Measurements from ENCODE around the gene C1QTNF1.
"Not testable (repeated sequence)": the region's sequence is repeated elsewhere in the genome, so short reads cannot be mapped to it uniquely, and the experiment has no call there.

C1QTNF1 gene

GRCh38 chr17:79024901-79025737, 1.1 kb downstream of the C1QTNF1 start:
- DNase-seq (ENCODE audit: low read depth), result no peak

GRCh38 chr17:79026376-79027273, 2.7 kb downstream of the C1QTNF1 start:
- DNase-seq (ENCODE audit: low read depth), result no peak

DNA sequence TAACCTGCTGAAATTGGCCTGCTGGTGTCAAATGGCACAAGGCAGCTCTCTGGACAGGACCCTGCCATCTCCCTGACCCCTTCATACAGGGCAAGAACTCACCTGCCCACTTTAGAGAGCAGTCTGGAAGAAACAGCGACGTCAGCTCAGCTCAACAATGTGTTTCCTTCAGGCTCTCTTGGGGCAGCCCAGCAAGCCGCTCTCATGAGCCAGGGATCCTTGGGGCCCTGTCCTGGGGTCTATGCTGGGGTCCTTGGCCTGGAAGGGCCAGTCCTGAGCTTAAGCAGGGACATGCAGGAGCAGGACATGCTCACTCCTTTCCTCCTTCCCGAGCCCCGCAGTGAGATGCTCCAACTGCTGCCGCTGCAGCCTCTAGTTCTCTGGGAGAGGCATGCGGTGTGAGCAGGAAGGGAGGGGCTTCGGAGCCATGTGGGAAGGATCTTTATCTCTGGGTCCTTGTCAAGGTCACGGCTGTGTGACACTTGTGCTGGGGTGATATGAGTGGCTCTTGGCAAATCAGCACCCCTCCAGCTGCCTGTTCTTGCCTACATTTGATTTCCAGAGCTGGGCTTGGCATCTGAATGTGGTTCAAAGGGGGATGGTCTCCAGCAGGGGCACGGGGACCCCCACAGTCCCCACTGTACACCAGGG, 3.4 kb downstream of the C1QTNF1 start:
- no peak for DNase-seq (ENCODE audit: low read depth)

- no peak for DNase-seq (ENCODE audit: low read depth)
Measured at GRCh38 chr17:79027925-79028491, 4.0 kb downstream of the C1QTNF1 start.

DNA sequence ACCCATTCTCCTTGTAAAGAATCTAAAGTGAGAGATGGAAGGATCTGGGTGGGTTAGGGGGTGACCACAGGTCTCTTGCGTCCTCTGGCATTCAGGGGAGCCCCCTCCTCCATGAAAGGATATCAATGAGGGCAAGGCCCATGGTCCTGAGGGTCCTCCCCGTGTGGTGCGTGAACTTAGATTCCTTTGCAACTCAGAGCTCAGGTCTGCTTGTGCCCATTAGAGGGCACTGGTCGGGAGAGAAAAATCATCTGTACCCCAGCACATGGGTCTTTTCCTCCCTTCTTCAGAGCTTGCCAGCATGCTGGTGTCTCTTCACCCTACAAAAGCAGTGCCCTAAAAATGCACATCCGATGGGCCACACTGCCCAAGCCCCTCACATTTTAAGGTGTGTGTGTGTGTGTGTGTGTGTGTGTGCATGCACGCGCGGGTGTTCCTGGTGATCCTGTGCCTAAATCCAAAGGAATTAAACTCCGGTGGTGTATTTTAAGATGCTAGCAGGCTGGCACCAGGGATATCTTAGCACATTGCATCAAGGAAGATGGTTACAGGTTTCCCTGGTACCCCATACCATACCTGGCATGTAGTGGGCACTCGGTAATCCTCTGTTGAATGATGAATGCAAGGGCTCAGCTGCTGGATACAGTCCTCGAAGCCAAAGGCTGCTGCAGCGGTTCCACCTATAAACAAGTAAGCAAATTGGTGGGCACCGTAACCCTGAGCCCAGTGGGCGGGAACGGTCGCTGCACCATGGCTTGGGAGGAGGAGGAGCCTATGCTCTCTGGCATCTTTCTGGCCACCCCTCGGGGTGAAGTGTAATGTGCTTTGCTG, 4.7 kb downstream of the C1QTNF1 start:
- no peak for DNase-seq (ENCODE audit: low read depth)

GRCh38 chr17:79029327-79030009, 5.5 kb downstream of the C1QTNF1 start:
- DNase-seq (ENCODE audit: low read depth), result no peak

GRCh38 chr17:79030636-79031035, 6.7 kb downstream of the C1QTNF1 start:
- DNase-seq (ENCODE audit: low read depth), result not testable (repeated sequence)

DNA sequence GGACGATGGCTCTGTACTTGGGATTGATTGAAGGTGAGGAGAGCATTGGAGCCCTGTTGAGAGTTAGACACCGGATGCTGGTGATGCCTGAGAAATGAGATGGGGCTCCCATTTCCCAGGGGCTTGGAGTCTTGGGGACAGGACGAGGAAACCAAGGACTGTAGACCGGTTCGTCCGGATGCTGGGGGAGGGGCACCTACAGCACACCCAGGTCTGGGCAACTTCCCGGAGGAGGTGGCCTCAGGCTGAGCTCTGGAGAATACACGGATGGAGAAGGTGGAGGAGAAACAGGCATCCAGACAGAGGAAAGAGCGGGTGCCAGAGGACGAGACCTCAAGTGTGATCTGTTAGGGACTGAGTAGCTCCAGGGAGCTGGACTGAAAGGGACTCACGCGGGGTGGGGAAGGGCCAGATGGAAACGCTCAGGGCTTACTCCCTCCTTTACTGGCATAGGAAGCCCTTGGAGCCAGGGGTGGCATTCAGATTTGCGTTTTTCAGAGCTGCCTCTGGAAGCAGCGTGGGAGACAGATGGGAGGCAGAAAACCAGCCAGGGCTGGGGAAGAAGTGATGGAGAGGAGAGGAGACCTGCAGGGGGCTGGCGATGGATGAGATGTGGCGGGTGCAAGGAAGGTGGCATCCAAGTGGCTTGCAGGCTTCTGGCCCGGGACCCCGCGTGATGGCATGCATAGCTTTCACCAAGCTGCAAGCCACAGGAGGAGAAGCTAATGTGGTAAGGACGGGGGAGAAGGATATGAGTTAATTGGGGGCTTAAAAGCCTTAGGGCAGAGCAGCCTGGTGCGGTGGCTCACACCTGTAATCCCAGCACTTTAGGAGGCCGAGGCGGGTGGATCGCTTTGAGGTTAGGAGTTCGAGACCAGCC, 8.3 kb downstream of the C1QTNF1 start:
- no peak for DNase-seq (ENCODE audit: low read depth)

DNA sequence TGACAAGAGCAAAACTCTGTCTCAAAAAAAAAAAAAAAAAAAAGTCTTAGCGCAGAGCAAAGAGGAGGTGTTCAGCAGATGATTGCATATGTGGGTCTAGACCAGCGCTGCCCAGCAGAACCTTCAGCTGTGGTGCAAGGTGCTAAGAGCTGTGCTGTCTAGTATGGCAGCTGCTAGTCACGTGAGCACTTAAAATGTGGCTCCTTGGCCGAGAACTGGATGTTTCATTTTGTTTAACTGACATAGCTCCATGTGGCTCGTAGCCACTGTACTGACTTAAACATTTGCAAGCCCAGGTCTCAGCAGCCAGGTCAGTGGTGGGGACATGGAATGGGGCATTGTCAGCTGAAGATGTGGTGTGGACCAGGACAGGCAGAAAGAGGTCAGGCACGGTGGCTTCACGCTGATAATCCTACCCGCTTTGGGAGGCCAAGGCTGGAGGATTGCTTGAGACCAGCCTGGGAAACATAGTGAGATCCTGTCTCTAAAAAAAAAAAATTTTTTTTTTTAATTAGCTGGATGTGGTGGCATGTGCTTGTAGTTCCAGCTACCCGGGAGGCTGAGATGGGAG, 9.2 kb downstream of the C1QTNF1 start:
- no peak for DNase-seq (ENCODE audit: low read depth)

GRCh38 chr17:79033741-79034501, 10.0 kb downstream of the C1QTNF1 start:
- DNase-seq (ENCODE audit: low read depth), result no peak

GRCh38 chr17:79034931-79035485, 11.0 kb downstream of the C1QTNF1 start:
- no peak for DNase-seq (ENCODE audit: low read depth)

GRCh38 chr17:79035686-79036085, 11.7 kb downstream of the C1QTNF1 start:
- DNase-seq (ENCODE audit: low read depth), result no peak

GRCh38 chr17:79036181-79036580, 12.2 kb downstream of the C1QTNF1 start:
- no peak for DNase-seq (ENCODE audit: low read depth)

- no peak for DNase-seq (ENCODE audit: low read depth)
Measured at GRCh38 chr17:79036596-79036995, 12.6 kb downstream of the C1QTNF1 start.

- no peak for DNase-seq (ENCODE audit: low read depth)
Measured at GRCh38 chr17:79038545-79039135, 14.7 kb downstream of the C1QTNF1 start.

DNA sequence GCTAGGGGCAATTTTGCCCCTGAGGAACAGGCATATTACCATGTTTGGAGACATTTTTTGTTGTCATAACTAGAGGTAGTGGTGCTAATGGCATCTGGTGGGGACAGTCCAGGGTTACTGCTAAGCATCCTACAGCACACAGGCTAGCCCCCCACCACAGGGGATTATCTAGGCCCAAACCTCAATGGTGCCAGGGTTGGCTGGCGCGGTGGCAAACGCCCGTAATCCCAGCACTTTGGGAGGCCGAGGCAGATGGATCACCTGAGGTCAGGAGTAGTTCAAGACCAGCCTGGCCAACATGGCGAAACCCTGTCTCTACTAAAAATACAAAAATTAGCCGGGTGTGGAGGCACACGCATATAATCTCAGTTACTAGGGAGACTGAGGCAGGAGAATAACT, 15.2 kb downstream of the C1QTNF1 start:
- DNase-seq (ENCODE audit: low read depth), result no peak

GRCh38 chr17:79039886-79040285, 15.9 kb downstream of the C1QTNF1 start:
- no peak for DNase-seq (ENCODE audit: low read depth)

DNA sequence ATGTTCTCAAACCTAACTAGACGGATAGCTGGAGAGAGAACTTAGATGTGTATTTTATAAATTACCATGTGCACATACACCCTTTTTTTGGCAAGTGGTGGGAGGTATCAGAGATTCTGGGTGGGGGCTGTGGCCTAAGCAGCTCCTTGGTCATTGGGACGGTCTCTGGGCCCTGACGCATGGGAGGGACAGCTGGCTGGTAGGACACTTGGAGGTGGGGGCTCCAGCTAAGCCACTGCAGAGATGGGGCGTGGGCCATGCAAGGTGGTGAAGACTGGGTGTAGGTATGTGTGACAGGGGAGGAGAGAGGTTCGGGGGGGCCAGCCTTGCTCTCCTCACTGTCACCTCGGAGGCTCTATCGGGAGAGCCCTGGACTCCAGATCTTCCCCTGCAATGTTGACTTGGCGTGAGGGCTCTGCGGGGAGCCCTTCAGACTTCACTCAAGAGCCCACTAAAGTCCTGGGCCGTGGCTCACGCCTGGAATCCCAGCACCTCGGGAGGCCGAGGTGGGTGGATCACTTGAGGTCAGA, 17.1 kb downstream of the C1QTNF1 start:
- no peak for DNase-seq (ENCODE audit: low read depth)
